ENCODE data around the gene LTA. TPM values are rescaled to one million over a fixed set of nuclear protein-coding genes. Genes with fewer than 3 reads are reported as not detected.

Gene LTA
- total and polyA plus RNA-seq, 7 donors: 0.05 to 0.10 TPM; not detected in 5

DNA sequence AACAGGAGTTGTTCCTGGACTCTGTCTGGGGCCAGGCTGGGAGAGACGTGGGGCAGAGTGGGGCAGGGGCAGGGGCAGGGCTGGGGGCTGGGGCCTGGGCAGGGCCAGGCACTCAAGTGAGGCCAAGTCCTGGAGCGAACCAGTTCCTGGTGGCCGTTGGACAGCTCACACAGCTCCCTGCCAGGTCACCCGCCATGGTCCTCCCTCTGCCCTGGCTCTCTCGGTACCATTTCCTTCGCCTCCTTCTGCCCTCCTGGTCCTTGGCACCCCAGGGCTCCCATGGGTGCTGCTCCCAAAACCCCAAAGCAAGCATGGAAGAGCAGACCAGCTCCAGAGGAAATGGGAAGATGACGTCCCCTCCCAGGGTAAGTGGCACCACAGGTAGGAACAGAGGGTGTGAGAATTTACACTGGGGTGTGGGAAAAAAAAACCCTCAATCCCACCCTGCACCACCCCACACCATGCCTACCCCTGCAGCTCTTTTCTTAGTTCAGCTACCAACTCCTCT, 43.2 kb upstream of the LTA start, which contains the start of gene MCCD1:
Gene MCCD1, plus strand, starts transcription at position 142 of the 508 bp plus-strand sequence. Its CDS starts 53 bp downstream, at position 195.
- DNase-seq (no peak), ATAC-seq (peak; percentile 28 to 55 (median 40))
- TF ChIP-seq, protein P1, sequence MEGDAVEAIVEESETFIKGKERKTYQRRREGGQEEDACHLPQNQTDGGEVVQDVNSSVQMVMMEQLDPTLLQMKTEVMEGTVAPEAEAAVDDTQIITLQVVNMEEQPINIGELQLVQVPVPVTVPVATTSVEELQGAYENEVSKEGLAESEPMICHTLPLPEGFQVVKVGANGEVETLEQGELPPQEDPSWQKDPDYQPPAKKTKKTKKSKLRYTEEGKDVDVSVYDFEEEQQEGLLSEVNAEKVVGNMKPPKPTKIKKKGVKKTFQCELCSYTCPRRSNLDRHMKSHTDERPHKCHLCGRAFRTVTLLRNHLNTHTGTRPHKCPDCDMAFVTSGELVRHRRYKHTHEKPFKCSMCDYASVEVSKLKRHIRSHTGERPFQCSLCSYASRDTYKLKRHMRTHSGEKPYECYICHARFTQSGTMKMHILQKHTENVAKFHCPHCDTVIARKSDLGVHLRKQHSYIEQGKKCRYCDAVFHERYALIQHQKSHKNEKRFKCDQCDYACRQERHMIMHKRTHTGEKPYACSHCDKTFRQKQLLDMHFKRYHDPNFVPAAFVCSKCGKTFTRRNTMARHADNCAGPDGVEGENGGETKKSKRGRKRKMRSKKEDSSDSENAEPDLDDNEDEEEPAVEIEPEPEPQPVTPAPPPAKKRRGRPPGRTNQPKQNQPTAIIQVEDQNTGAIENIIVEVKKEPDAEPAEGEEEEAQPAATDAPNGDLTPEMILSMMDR (IDR thresholded peaks at IDR 0.05): no peak
- no peaks in the 10 kb centered on the region for H3K9me3 ChIP-seq
- 45 to 63% (median 61%) methylated on average over 5 to 7 of the region's 7 CpGs for WGBS, 3 donors
- H3K27ac ChIP-seq: no peak within 1 kb of the TSS
- no peaks in the 10 kb centered on the region for H3K27me3 ChIP-seq (ENCODE audit: insufficient read depth in 3 of 3, low read length in 2 of 3)
- intact Hi-C loops (cut with DNase I): no loop called here
- H3K4me1 ChIP-seq: no peaks in the 10 kb centered on the region
- H3K36me3 ChIP-seq (ENCODE audit: insufficient read depth in 1 of 2, low read depth in 1 of 2): peaks cover 10 to 45% of the 10 kb centered on the region in 2 donors
- no peak within 1 kb of the TSS for H3K4me3 ChIP-seq

DNA sequence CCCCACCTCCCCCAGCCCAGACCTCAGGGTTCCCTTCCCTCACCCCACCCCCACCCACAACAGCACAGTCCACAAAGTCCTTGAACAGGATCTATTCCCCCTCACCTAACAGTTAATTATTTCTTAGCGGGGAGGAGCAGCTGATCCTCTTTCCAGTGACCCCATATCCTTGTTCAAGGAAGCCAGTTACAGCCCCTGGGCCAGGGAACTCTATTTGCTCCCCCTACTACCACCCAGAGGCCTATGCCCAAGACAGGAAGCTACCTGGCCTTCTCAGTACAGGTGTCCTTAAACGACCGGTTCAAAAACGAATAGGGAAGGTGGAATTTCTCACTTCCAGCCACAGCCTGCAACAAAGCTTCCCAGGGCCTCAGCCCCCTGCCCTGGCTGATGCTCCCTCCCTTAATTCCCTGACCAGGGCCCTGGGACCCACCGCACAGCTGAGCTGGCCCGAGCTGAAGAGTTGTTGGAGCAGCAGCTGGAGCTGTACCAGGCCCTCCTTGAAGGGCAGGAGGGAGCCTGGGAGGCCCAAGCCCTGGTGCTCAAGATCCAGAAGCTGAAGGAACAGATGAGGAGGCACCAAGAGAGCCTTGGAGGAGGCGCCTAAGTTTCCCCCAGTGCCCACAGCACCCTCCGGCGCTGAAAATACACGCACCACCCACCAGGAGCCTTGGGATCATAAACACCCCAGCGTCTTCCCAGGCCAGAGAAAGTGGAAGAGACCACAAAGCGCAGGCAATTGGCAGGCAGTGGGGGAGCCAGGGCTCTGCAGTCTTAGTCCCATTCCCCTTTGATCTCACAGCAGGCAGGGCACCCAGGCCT, 42.5 kb upstream of the LTA start:
- H3K27me3 ChIP-seq (ENCODE audit: insufficient read depth in 3 of 3, low read length in 2 of 3): no peaks in the 10 kb centered on the region
- intact Hi-C loops (cut with DNase I): no loop called here
- ATAC-seq: peak; percentile 17 to 36 (median 28)
- DNase-seq: no peak
- TF ChIP-seq, protein P1 (IDR thresholded peaks at IDR 0.05): no peak
- no peak overlapping the region for H3K27ac ChIP-seq
- H3K4me3 ChIP-seq: no peak overlapping the region
- H3K36me3 ChIP-seq (ENCODE audit: insufficient read depth in 1 of 2, low read depth in 1 of 2): peaks cover 10 to 52% of the 10 kb centered on the region in 2 donors
- no peaks in the 10 kb centered on the region for H3K9me3 ChIP-seq
- WGBS, 3 donors: 40 to 45% (median 44%) methylated on average over 12 of the region's 12 CpGs
- H3K4me1 ChIP-seq: no peaks in the 10 kb centered on the region

DNA sequence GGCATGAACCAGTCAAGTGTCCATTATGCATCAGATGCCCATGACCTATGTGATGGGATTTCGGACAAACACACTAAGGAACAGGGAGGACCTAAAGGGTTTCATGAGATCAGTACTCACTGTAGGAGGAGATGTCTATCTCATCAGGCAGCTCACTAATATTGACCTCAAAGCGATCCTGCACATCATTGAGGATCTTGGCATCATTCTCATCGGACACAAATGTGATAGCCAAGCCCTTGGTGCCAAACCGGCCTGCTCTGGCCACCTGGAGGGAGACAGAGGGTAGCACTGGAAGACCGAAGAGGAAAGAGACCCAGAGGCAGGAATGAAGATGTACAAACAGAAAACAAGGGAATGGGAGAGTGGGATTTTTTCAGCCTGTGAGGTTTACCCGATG, 41.4 kb upstream of the LTA start:
- Histone ChIP-seq H3K9me3 (no peaks in the 10 kb centered on the region), H3K36me3 (ENCODE audit: insufficient read depth in 1 of 2, low read depth in 1 of 2) (peaks cover 16 to 63% of the 10 kb centered on the region in 2 donors), H3K27me3 (ENCODE audit: insufficient read depth in 3 of 3, low read length in 2 of 3) (no peaks in the 10 kb centered on the region), H3K4me3 (no peak overlapping the region), H3K4me1 (no peaks in the 10 kb centered on the region), H3K27ac (no peak overlapping the region)
- intact Hi-C loops (cut with DNase I): no loop called here
- ATAC-seq: no peak
- 40 to 63% (median 48%) methylated on average over 5 to 6 of the region's 6 CpGs for WGBS, 3 donors
- DNase-seq: no peak
- TF ChIP-seq, protein P1 (IDR thresholded peaks at IDR 0.05): no peak

DNA sequence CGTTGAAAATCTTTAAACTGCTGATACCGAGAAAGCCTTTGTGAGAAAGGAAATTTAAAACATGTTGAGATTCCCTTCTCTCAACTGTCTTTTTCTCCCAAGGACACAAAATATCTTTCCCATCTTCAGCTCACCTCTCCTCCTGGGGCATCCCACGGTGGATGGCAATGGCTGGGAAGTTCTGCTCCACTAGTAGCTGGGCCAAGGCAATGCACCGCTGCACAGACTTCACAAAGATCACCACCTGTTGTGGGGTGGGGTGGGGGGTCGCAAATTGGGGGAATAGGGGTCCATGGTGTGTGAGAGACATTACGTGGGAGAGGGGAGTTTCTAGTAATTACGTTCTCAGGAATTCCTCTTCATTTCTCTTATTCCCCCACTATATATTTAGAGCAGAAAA, 40.9 kb upstream of the LTA start:
- H3K27me3 ChIP-seq (ENCODE audit: insufficient read depth in 3 of 3, low read length in 2 of 3): no peaks in the 10 kb centered on the region
- intact Hi-C loops (cut with DNase I): no loop called here
- no peak overlapping the region for H3K27ac ChIP-seq
- H3K9me3 ChIP-seq: no peaks in the 10 kb centered on the region
- ATAC-seq (no peak), DNase-seq (no peak)
- TF ChIP-seq, protein P1 (IDR thresholded peaks at IDR 0.05): no peak
- H3K4me1 ChIP-seq: no peaks in the 10 kb centered on the region
- no peak overlapping the region for H3K4me3 ChIP-seq
- peaks cover 19 to 68% of the 10 kb centered on the region in 2 donors for H3K36me3 ChIP-seq (ENCODE audit: insufficient read depth in 1 of 2, low read depth in 1 of 2)
- 79 to 87% (median 85%) methylated on average over 7 of the region's 7 CpGs for WGBS, 3 donors

Measured in psoas muscle (tissue), 8 donors.